K562 (cell line): Measurements from ENCODE around the gene CCN2.

Source experiments
- COPS2 ChIP-seq: fragments of 450-650 bp; conservative IDR thresholded peaks from 2 replicates; pipeline ENCODE4 v1.6.1; 2016; ENCODE audit warnings: mild to moderate bottlenecking, moderate library complexity
- DNMT1 ChIP-seq: fragments of 450-650 bp; IDR thresholded peaks from 2 replicates; pipeline ENCODE4 v1.6.1; 2016; ENCODE audit warnings: antibody characterized with exemption, mild to moderate bottlenecking
- ESRRA ChIP-seq: fragments of 450-650 bp; IDR thresholded peaks from 2 replicates; pipeline ENCODE4 v1.6.1; 2014; ENCODE audit warnings: low read depth, mild to moderate bottlenecking, moderate library complexity, borderline replicate concordance
- NR2C2 ChIP-seq, 2 experiments: fragments of 200-800 bp in 1 of 2; sonication (Bioruptor generic) in 1 of 2; sonication (generic) in 1 of 2; formaldehyde crosslinking in 1 of 2; IDR thresholded peaks; 2 replicates each; pipeline versions ENCODE4 v1.6.1 to v1.8.0; 2016 to 2022; ENCODE audit warnings: mild to moderate bottlenecking in 1 of 2, missing compliant biosample characterization in 1 of 2, missing genetic modification characterization in 1 of 2, missing genetic modification reagents in 1 of 2
- POLR2AphosphoS5 ChIP-seq: IDR thresholded peaks from 2 replicates; pipeline ENCODE4 v1.6.1; 2011; ENCODE audit warnings: mild to moderate bottlenecking, low read depth, low read length, moderate library complexity; ENCODE audit not compliant: control insufficient read depth, insufficient read depth
- TF ChIP-seq, protein P1 (sequence below): fragments of 250-450 bp; sonication (Bioruptor Pico); IDR thresholded peaks from 2 replicates; pipeline ENCODE4 v1.8.0; 2022; ENCODE audit warnings: inconsistent platforms, mild to moderate bottlenecking, moderate library complexity, borderline replicate concordance

GRCh38 chr6:131995917-131996316, 44.7 kb upstream of the CCN2 start:
- TF ChIP-seq COPS2, result no peak
- TF ChIP-seq ESRRA, result no peak
- no peak for TF ChIP-seq NR2C2 (CRISPR knock-in tag; IDR thresholded peaks at IDR 0.05)
- no peak for TF ChIP-seq NR2C2 (tag; IDR thresholded peaks at IDR 0.05)
- TF ChIP-seq, protein P1, sequence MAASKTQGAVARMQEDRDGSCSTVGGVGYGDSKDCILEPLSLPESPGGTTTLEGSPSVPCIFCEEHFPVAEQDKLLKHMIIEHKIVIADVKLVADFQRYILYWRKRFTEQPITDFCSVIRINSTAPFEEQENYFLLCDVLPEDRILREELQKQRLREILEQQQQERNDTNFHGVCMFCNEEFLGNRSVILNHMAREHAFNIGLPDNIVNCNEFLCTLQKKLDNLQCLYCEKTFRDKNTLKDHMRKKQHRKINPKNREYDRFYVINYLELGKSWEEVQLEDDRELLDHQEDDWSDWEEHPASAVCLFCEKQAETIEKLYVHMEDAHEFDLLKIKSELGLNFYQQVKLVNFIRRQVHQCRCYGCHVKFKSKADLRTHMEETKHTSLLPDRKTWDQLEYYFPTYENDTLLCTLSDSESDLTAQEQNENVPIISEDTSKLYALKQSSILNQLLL (CRISPR knock-in tag), result no peak
- TF ChIP-seq DNMT1, result no peak
- no peak for TF ChIP-seq POLR2AphosphoS5
